Endothelial cell (in vitro differentiated cells): ENCODE data around the gene PDZD2. TPM values are rescaled to one million over a fixed set of nuclear protein-coding genes. Genes with fewer than 3 reads are reported as not detected.
"Not testable (repeated sequence)": the region's sequence is repeated elsewhere in the genome, so short reads cannot be mapped to it uniquely, and the experiment has no call there.

Experiments used
- DNase-seq: peaks from one replicate; pipeline ENCODE4 v3.0.0; 2021; ENCODE audit warnings: low spot score
- H3K27ac Mint-ChIP-seq: one replicate; pipeline ENCODE4 v1.8.0; 2021; ENCODE audit warnings: mixed read lengths, inconsistent platforms; ENCODE audit not compliant: unreplicated experiment
- H3K27me3 Mint-ChIP-seq: one replicate; pipeline ENCODE4 v1.8.0; 2021; ENCODE audit warnings: mild to moderate bottlenecking, moderate library complexity, mixed read lengths, inconsistent platforms; ENCODE audit not compliant: unreplicated experiment
- H3K36me3 Mint-ChIP-seq: one replicate; pipeline ENCODE4 v1.8.0; 2021; ENCODE audit warnings: mild to moderate bottlenecking, low read depth, mixed read lengths, inconsistent platforms; ENCODE audit not compliant: unreplicated experiment
- H3K4me1 Mint-ChIP-seq: one replicate; pipeline ENCODE4 v1.8.0; 2021; ENCODE audit warnings: mild to moderate bottlenecking, mixed read lengths, inconsistent platforms; ENCODE audit not compliant: unreplicated experiment
- H3K4me3 Mint-ChIP-seq: one replicate; pipeline ENCODE4 v1.8.0; 2021; ENCODE audit warnings: mild to moderate bottlenecking, mixed read lengths, inconsistent platforms; ENCODE audit not compliant: unreplicated experiment
- H3K9me3 Mint-ChIP-seq: one replicate; pipeline ENCODE4 v1.8.0; 2021; ENCODE audit warnings: mixed read lengths, inconsistent platforms; ENCODE audit not compliant: unreplicated experiment
- total RNA-seq: library from RNA; stranded (reverse); fragmentation: NEBNext Ultra II Directional; extraction: Animal tissue kit (Norgen Biotek cat#: 25700); gene quantifications from one replicate; pipeline ENCODE4 v1.2.1, GENCODE V29; 2021; ENCODE audit not compliant: unreplicated experiment
- TF ChIP-seq, protein P1 (sequence below): fragments of 200-600 bp; sonication (generic); IDR thresholded peaks from one replicate; pipeline ENCODE4 v1.5.0; 2021; ENCODE audit warnings: antibody characterized with exemption; ENCODE audit not compliant: unreplicated experiment

PDZD2 gene
- total RNA-seq, 1 donor from 2014 or later = 71.1 TPM

DNA sequence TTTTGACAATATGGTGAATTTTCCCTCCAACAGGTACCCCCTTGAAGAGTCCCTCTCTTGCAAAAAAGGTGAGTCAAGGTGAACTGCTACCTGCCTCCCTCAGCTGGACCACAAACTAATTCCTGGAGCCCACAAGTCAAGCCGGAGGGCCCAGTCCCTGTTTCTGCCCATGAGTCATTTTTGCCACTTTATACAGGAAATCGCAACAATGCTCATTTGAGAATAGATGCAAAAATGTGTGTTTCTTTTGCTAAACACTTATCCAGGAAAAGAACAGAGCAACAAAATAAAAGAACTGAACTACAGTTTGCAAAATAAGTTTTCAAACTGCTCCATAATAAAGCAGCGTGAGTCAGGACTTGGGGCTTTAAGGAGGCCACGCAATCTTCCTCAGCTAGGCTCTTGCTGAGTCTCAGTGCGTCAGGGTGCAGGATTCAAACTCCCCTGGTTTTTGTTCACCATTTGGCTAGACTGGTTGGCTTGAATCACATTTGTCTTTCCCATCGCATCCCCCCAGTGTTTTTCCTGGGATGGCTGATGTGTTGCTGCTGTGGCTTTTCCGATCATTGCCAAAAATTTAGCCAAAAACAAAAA, 432.5 kb downstream of the PDZD2 start:
- H3K4me1 Mint-ChIP-seq = no peaks in the 10 kb centered on the region
- peak overlapping the region; percentile 51 for H3K4me3 Mint-ChIP-seq
- DNase-seq = no peak
- H3K9me3 Mint-ChIP-seq = no peaks in the 10 kb centered on the region
- H3K27ac Mint-ChIP-seq = no peak overlapping the region
- peaks cover 5% of the 10 kb centered on the region for H3K27me3 Mint-ChIP-seq
- peaks cover 53% of the 10 kb centered on the region for H3K36me3 Mint-ChIP-seq
- TF ChIP-seq, protein P1, sequence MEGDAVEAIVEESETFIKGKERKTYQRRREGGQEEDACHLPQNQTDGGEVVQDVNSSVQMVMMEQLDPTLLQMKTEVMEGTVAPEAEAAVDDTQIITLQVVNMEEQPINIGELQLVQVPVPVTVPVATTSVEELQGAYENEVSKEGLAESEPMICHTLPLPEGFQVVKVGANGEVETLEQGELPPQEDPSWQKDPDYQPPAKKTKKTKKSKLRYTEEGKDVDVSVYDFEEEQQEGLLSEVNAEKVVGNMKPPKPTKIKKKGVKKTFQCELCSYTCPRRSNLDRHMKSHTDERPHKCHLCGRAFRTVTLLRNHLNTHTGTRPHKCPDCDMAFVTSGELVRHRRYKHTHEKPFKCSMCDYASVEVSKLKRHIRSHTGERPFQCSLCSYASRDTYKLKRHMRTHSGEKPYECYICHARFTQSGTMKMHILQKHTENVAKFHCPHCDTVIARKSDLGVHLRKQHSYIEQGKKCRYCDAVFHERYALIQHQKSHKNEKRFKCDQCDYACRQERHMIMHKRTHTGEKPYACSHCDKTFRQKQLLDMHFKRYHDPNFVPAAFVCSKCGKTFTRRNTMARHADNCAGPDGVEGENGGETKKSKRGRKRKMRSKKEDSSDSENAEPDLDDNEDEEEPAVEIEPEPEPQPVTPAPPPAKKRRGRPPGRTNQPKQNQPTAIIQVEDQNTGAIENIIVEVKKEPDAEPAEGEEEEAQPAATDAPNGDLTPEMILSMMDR = no peak

DNA sequence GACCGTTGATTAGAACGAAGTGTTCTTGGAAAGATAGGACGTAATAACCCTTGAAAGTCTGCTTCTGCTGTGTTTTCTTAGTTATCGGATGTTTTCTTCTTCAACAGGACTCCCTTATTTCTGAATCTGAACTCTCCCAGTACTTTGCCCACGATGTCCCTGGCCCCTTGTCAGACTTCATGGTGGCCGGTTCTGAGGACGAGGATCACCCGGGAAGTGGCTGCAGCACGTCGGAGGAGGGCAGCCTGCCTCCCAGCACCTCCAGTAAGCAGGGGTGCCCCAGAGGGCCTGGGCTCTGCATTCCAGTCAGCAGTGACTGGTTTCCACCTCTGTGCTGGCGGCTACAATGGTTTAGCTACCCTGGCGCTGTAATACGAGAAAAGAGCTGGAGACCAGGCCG, 433.1 kb downstream of the PDZD2 start:
- Mint-ChIP-seq H3K27me3 (peaks cover 5% of the 10 kb centered on the region), H3K27ac (no peak overlapping the region), H3K4me3 (peak overlapping the region; percentile 51), H3K4me1 (no peaks in the 10 kb centered on the region), H3K36me3 (peaks cover 56% of the 10 kb centered on the region), H3K9me3 (no peaks in the 10 kb centered on the region)
- TF ChIP-seq, protein P1 = no peak
- no peak for DNase-seq

DNA sequence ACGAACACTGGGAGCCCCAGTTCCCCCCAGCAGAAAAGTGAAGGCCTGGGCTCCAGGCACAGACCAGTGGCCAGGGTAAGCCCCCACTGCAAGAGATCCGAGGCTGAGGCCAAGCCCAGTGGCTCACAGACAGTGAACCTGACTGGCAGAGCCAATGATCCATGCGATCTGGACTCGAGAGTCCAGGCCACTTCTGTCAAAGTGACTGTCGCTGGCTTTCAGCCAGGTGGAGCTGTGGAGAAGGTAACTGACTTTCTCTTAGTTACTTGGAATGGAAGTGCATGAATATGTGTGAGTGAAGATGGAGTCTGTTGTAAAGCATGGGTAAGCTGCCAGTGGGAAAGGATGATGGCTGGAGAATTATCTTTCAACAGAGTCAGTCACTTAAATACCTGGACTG, 435.5 kb downstream of the PDZD2 start:
- no peak overlapping the region for H3K4me3 Mint-ChIP-seq
- no peaks in the 10 kb centered on the region for H3K9me3 Mint-ChIP-seq
- H3K27me3 Mint-ChIP-seq = no peaks in the 10 kb centered on the region
- peaks cover 57% of the 10 kb centered on the region for H3K36me3 Mint-ChIP-seq
- TF ChIP-seq, protein P1 = no peak
- DNase-seq = no peak
- H3K4me1 Mint-ChIP-seq = no peaks in the 10 kb centered on the region
- H3K27ac Mint-ChIP-seq = no peak overlapping the region

DNA sequence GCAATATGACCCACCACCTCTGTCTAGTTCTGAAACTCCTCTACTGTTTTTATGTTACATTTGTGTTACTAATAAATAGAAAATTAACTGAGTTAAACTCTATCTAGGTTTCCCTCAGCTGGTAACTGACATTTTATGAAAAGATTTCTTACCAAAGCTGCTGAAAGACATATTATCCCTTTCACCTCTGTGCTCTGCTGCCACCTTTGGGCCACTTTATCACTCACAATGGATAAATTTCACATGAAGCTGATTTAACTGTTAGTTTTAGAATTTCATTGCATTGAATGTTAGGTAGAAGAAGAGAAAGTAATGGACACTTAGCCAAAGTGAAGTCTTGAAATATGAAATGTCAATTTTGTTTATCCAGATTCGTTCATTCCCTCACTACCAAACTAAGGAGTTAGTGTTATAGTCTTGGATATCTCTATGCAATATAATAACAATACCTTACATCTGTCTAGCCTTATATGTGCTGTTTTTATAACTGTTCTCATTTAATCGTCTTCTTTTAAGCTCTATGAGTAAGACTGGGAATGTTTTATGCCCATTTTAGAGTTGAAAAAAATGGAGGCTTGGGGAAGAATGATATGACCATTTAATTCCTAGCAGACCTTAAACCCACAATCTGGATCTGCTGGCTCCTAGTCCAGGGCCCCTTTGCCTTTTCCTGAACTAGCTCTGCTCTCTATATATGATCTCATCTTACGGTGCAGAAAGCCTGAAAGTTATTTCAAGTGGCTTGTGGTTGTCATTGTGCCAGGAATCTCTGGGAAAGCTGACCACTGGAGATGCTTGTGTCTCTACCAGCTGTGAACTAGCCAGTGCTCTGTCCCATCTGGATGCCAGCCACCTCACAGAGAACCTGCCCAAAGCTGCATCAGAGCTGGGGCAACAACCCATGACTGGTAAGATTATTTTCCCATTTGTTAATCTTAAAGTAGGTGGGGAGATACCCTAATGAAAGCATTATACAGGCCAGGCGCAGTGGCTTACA, 438.1 kb downstream of the PDZD2 start:
- TF ChIP-seq, protein P1 = peak; percentile 70
- Mint-ChIP-seq H3K4me1 (no peaks in the 10 kb centered on the region), H3K27me3 (no peaks in the 10 kb centered on the region), H3K27ac (peak overlapping the region; percentile 25), H3K9me3 (no peaks in the 10 kb centered on the region), H3K4me3 (no peak overlapping the region), H3K36me3 (peaks cover 43% of the 10 kb centered on the region)
- DNase-seq = peak; percentile 46

DNA sequence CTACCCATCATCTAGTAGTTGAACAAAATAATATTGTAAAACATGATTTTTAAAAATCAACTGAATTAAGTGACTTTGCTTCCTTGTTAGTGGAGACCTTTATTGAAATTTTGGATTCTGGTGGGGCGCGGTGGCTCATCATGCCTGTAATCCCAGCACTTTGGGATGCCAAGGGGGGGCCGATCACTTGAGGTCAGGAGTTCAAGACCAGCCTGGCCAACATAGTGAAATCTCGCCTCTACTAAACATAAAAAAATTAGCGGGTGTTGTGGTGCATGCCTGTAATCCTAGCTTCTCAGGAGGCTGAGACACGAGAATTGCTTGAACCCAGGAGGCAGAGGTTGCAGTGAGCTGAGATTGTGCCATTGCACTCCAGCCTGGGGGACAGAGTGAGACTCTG, 439.9 kb downstream of the PDZD2 start:
- not testable (repeated sequence) for H3K27me3 Mint-ChIP-seq, H3K27ac Mint-ChIP-seq, H3K4me1 Mint-ChIP-seq, H3K9me3 Mint-ChIP-seq, DNase-seq, H3K4me3 Mint-ChIP-seq
- H3K36me3 Mint-ChIP-seq = peaks cover 35% of the 10 kb centered on the region

DNA sequence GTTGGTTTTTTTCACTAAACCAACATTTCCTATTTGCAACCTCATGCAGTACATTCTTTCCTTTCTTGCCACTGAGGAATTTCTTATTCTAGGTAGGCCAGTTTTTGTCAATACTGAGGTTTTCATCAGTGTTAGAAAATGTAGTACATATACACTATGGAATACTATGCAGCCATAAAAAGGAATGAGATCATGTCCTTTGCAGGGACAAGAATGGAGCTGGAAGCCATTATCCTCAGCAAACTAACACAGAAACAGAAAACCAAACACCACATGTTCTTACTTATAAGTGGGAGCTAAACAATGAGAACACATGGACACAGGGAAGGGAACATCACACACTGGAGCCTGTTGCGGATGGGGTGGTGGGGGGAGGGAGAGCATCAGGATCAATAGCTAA, 441.6 kb downstream of the PDZD2 start:
- H3K9me3 Mint-ChIP-seq, DNase-seq, H3K27me3 Mint-ChIP-seq, H3K4me1 Mint-ChIP-seq, H3K27ac Mint-ChIP-seq: not testable (repeated sequence)
- H3K4me3 Mint-ChIP-seq = peak overlapping the region; percentile 47
- H3K36me3 Mint-ChIP-seq = peaks cover 29% of the 10 kb centered on the region
